DMS153 (cell line): ENCODE data around the gene UBC.
"Not testable (repeated sequence)": the region's sequence is repeated elsewhere in the genome, so short reads cannot be mapped to it uniquely, and the experiment has no call there.

Source experiments
- DNase-seq: peaks from one replicate; lab custom pipeline; 2025; lab: John Stamatoyannopoulos, UW

Gene UBC

DNA sequence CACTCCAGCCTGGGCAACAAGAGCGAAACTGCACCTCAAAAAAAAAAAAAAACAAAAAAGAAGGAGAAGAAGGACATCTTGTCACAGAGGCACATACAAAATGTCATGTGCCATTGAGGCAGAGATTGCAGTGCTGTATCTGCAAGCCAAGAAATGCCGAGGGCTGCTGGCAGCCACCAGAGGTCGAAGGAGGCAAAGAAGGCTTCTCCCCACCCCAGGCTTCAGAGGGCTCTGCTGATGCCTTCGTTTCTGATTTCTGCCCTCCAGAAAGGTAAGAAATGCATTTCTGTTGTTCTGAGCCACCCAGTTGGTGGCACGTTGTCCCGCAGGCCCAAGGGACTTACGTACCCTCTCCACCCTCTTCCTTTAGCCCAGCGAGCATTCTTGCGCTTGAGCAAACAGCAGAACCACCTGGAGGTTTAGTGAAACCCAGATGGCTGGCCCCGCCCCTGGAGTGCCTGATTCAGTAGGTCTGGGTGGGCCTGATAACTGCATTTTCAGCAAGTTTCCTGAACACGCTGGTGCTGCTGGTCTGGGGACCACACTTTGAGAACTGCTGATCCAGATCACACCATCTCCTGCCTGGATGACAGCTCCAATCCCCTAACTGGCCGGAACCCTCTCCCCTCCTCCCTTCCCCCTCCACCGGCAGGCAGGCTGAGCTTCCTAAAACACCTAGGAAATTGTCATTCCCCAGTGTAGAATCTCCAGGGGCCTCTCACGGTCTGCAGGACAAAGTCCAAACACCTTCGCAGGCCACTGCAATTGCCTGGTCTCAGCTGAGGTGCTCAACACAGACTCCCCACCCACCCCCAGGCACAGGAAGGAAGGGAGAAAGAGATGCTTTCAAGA is 29.6 kb downstream of the UBC start:
- peak; percentile 19 for DNase-seq

DNA sequence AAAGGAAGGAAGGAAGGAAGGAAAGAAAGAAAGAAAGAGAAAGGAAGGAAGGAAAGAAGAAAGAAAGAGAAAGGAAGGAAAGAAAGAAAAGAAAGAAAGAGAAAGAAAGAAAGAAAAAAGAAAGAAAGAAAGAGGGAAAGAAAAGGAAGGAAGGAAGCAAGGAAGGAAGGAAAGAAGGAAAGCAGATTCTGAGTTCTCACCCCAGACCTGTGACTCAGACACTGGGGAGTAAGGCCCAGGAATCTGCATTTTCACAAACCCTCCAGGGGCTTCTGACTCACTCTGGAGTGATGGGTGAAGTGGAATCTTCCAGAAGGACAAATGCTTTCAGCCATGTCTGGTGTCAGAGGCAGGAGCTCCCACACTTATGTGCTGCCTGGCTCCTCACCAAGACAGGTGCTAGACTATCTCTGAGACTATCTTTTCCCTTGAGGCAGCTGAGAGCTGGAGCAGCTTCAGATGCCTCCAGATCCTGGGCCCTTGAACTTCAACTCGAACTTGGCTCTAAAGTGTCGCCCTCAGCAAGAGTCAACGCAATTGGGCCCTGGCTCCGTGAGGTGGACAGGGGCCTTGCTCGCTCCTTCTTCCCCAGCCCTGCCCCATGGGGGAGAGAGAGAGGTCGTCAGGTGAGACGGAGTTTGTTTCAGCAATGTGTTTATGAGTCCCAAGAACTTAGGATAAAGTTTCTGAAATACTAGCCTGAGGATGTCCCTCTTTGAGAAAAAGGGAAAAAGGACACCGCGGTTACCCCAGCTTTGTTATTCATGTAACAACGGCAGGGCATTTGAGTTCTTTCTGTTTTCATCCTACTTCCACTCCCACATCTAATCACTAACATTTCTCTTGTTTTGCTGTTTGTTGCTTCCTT is 31.0 kb downstream of the UBC start:
- DNase-seq = no peak

DNA sequence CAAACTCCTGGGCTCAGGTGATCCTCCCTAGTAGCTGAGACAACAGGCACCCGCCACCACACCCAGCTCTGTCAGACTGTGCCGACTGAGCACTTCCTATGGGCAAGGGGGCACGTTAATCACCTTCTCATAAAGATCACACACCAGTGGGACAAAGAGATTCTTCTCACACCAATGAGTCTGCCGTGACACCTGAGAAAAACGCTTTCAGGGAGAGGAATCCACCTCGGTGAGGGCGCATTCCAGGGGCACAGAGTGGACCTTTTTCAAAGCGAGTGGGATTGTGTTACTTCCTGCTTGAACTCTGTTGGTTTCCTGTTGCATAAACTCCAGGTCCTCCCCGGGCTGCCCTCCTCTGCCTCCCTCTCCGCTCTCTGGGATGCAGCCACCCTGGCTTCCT is 33.3 kb downstream of the UBC start:
- DNase-seq = no peak

DNA sequence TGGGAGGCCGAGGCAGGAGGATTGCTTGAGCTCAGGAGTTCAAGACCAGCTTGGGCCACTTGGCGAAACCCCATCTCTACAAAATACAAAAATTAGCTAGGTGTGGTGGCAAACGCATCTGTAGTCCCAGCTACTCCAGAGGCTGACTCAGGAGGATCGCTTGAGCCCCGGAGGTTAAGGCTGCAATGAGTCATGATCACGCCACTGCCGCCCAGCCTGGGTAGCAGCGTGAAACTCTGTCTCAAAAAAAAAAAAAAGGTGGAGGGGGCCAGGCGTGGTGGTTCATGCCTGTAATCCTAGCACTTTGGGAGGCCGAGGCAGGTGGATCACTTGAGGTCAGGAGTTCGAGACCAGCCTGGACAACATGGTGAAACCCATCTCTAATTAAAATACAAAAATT is 34.1 kb downstream of the UBC start:
- not testable (repeated sequence) for DNase-seq

DNA sequence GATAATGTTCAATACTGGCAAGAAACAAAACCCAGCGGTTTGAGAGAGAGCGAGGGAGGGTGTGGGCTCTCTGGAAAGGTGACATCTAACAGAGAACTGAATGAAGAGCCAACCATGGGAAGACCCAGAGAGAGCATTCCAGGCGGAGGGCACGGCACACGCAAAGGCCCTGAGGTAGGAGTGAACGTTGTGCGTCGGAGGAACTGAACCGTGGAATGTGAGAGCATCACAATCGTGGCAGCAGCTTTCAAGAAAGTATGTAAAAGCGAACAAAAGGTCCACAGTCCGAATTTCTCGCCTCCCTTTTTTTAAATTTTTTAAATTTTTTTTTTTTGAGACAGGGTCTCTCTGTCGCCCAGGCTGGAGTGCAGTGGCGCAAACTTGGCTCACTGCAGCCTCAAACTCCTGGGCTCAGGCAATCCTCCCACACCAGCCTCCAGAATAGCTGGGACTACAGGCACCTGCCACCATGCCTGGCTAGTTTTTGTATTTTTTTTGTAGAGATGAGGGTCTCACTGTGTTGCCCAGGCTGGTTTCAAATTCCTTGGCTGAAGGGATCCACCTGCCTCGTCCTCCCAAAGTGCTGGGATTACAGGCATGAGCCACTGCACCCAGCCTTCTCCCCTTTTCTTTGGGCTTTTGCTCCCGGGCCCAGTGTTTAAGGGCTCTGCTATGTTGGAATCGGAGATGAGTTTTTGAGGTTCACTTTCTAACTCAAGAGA is 35.5 kb downstream of the UBC start:
- no peak for DNase-seq

DNA sequence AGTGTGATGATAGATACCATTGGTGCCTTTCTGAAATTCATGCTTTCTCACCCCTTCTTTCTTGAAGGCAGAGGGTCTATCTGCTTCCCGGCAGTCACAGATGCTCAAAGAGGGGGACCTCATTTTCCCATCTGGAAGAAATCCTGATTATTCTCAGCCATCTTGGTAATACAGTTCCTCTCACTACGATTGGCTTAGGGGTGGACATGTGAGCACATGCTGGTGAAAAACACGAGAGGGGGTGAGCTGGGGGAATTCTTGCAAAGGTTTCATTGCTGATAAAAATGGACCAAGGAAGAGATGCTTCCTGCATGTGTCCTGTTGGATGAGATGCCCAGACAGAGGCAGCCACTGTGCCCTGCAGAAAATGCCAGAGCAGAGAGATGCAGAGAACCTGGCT is 37.0 kb downstream of the UBC start:
- no peak for DNase-seq

DNA sequence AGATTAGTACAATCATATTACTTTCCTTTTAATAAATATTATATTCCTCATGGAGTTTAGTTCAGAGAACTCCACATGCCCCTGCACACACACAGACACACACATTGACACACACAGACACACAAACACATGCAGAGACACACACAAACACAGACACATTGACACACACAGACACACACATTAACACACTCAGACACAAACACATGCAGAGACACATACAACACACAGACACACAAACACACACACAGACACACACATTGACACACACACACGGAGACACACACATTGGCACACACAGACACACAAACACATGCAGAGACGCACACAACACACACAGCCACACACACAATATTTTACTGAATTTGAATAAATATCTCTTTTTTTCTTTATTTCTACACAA is 38.3 kb downstream of the UBC start:
- no peak for DNase-seq

DNA sequence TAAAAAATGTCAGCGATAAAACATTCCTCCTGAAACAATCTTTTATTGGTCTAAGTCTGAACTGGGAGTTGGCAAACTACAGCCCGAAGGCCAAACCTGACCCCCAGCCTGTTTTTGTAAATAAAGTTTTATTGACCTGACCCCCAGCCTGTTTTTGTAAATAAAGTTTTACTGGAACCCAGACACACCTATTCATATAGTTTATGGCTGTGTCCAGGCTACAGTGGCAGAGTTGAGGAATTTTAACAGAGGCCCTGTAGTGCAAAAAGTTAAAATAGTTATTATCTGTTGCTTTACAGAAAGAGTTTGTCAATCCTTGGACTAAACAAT is 38.7 kb downstream of the UBC start:
- DNase-seq = no peak

DNA sequence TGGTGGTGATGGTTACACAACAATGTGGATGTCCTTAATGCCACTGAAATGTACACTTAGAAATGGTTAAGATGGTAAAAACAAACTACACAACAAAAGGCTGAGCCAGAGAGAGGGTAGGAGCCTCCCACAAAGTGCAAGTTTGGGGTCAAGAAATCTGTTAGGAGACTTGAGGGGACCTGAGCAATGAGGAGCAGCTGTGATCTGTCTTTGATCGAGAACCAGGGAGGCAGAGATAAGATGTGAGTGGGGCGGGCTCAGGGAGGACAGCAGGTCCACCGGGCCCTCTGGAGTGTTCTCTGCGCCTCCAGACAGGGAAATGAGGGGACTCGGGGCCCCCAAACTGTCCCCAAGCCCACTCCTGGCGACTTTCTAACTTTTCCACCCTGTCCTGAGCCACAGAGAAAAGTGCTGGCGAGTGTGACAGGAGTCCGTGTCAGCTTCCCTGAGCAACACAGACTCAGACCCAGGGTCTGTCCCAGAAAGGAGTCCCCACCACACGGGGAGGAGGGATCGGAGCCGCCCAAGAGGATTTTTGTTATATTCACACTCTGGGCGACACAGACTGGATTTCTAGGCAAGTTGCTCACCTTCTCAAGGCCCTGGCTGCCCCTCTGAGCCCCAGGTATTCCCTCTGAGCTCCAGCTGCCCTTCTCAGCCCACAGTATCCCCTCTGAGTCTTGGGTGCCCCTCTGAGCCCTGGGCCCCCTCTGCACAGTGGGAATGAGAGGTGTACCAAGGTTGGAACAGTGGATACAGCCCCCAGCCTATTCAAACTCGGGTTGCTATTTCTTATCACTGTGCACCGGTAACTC is 39.3 kb downstream of the UBC start:
- DNase-seq = no peak

DNA sequence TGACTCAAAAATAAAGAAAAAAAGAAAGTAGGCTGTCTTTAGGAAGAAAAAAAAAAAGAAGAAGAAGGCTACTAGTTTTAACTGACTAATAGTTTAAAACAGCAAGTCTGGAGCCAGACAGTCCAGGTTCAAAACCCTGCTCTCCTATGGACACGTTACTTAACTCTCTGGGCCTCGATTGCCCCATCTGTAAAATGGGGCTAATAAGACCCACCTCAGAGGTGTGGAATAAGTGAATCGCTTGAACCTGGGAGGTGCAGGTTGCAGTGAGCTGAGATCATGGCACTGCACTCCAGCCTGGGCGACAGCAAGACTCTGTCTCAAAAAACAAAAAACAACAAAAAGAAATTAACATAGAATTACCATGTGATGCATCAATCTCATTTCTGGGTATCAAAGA is 40.3 kb downstream of the UBC start:
- no peak for DNase-seq

DNA sequence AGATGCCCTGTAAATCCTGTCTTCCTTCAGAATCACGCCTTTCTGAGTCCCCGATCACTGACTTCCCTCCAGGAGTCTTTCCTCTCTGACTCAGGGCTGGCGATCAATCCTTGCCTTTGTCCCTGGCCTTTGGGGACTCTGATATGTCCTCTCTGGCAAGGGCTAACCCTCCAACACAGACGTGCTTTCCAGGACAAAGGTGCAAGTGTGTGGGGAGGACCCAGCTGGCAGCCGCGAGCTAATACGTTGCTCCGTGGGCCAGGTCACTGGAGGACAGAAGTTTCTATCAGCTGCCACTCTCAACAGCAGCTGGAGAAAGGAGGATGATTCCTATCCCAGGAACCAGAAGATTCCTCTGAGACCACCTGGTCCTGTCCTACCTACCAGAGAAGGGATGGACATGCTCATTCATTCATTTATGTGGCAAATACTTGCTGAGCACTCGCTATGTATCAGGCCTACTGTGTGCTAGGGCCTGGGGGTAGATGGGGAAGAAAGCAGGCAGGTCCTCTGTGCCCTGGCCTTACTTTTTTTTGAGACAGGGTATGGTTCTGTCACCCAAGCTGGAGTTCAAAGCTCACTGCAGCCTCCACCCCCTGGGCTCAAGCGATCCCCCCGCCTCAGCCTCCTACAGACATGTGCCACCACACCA is 42.3 kb downstream of the UBC start:
- DNase-seq = no peak

DNA sequence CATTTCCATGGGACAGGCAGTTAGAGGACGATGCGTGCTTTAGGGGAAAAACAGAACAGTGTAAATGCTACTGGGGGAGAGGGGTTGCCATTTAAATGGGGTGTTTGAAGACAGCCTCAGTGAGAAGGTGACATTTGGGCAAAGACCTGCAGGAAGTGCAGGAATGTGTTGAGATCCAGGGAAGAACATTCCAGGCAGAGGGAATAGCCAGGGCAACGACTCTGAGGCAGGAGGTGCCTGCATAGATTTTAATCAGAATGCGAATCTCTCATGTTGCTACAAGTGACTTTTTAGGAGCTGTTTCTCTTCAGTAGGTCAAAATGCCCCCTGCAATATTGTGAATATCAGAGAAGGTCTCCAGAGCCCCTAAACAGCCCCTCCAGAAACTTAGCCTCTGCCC is 43.2 kb downstream of the UBC start:
- DNase-seq = no peak

DNA sequence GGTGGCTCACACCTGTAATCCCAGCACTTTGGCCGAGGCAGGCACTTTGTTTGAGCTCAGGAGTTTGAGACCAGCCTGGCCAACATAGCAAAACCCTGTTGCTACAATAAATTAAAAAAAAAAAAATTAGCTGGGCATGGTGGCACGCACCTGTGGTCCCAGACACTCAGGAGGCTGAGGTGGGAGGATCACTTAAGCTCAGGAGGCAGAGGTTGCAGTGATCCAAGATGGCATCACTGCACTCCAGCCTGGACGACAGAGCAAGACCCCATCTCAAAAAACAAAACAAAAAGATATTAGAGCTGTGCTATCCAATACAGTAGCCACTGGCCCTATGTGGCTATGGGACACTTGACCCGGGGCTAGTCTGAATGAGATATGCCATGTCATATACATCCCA is 43.9 kb downstream of the UBC start:
- no peak for DNase-seq

DNA sequence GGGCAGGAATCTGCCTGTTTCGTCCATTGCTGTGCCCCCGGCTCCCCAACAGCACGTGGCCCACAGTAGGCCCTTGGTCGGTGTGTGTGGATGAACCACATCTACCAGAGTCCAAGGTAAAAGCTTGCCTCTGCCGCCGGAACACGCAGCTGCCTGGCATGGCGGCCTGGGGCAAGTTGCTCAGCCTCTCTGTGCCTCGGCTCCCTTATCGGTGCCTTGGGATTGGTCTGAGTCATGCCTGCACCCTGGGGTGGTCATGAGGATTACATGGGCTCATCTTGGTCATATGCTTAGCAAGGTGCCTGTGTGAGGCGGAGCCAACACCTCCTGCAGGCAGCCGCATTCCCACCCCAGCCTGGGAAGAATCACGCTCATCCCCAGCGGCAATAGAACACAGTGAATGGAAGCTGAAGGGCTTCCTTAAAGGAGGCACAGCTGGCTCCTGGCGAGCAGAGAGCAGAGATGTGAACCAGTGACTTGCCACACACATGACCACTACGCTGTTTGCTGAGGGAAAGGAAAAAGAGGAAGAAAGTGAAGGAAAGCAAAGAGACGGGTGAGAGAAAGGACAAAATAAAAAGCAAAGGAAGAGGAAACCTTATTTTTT is 45.3 kb downstream of the UBC start:
- no peak for DNase-seq

DNA sequence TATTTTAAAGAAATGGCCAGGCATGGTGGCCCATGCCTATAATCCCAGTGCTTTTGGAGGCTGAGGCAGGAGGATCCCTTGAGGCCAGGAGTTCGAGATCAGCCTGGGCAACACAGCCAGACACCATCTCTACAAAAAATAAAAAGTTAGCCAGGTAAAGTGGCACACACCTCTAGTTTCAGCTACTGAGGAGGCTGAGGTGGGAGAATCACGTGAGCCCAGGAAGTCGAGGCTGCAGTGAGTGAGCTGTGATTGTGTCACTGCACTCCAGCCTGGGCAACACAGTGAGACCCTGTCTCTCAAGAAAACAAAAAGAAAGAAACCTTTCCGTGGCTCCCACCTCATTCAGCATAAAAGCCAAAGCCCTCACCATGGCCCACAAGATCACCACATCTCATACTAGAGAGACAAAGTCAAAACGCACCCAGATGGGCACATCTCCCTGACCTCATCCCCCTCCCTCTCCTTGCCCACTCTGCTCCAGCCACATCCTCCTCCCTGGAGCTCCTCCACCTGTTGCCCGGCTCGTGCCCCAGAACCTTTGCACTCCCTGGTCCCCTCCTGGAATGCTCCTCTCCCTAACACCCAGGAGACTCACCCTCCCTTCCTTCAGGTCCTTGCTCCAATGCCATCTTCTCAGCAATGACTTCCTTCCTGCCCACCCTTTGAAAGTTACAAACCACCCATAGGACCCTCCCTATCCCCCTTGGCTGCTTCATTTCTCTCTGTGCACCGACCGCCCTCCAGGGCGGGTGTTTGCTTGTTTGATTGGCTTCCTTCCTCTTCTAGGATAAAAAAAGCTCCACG is 46.0 kb downstream of the UBC start:
- no peak for DNase-seq

DNA sequence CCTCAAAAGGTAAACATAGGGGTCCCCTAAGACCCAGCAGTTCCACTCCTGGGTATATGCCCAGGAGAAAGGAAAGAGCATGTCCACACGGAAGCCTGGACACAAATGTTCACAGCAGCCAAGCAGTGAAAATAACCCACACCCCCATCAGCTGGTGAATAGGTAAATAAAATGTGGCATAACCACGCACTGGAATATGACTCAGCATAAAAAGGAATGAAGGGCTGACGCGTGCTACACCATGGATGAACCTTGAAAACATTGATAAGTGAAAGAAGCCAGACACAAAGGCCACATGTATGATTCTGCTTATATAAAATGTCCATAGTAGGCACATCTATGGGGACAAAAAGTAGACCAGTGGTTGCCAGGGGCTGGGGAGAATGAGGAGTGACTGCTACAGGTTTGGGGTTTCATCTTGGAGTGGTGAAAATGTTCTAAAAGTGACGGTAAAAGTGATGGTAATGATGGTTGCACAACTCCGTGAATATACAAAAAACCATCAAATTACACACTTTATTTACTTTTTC is 47.0 kb downstream of the UBC start:
- peak; percentile 21 for DNase-seq

DNA sequence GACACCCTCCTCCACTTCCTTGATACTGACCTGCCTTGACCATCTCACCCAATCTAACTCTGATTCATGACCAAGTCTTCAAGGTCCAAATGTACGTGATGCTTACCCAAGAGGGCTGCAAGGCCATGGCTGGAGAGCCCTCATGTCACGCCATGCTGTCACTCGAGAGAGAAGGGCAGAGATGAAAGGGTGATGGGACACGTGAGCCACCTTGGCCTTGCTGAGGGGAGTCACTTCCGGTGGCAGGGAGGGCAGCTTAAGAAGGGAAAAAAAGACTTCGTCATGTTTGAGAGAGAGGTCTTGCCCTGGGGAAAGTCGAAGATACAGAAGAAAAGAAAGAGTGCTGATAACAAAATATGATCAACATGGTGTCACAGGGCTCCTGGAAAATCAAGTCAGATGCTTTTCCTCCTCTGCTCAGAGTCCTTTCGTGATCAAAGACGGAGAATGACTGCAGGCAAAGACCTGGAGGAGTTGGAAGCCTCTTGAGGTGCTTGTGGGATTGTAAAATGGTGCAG is 47.5 kb downstream of the UBC start:
- DNase-seq = no peak

DNA sequence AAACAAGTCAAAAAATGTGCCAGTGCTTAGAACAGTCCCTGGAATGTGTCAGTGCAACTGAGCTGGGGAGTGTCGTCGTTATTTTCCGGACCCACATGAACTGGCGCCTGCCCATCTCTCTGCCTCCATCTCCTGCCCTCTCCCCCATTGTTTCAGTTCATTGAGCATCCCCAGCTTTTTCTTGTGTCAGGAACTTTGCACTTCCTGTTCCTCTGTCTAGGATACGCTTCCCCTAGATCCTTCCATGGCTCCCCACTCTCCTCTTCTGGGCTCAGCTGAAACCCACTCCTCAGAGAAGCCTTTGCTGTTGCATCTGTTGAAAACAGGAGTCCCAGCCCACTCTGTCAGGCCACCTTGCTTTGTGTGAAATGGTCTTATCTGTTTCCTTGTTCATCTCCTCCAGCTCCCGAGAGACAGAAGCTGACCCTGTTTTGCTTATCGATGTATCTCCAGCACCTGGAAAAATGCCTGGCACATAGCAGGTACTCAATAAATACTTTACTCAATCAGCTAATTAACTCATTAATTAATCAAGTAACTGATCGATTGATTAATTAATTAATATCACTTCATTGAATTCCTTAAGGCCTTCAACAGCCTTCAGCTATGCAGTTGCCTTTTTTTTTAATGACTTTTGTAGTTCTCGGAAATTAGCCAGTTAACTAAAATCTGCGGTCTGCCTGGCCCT is 48.1 kb downstream of the UBC start:
- DNase-seq = no peak

DNA sequence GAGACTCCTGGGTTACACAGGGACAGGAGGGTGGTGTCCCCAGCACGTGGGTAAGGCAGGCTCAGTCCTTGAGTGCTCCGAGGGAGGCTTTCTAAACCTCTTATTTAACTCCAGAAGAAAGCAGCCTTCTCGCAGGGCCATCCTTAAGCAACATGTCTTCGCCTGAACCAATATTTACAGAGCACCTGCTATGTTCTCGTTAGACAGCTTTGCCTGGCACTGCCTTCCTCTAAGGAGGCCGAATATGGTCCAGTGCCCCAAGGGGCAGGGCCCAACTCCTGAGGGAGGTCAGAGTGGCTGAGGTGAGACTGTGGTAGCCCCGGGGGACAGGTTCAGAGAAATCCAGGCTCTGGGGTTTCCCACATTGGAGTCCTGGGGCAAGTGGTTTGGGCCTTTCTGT is 48.7 kb downstream of the UBC start:
- no peak for DNase-seq
